GM19238 (cell line): ENCODE measurements around the gene EFS.
"Not testable (repeated sequence)": the region's sequence is repeated elsewhere in the genome, so short reads cannot be mapped to it uniquely, and the experiment has no call there.

Experiments
- DNase-seq: peaks from one replicate; pipeline ENCODE4 v3.0.0; 2011; ENCODE audit warnings: low spot score; ENCODE audit not compliant: insufficient read length

EFS gene

DNA sequence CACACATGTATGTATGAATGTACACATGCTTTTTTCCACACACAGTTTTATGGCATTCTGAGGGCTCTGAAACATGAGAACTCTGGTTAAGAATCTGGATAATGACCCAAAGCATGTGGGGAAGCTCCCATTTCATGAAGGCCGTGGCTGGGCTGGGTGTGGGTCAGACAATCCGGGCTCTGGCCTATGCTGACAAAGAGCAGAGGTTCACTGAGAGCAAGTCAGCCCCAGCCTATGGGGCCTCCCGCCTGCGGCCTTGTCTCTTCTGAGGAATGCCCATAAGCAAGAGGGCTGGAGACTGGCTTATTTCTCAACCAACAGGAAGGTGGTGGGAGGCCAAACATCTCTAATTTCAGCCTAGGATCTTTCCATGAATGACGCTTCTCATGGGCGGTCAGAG lies 34.6 kb upstream of the EFS start:
- DNase-seq = no peak

DNA sequence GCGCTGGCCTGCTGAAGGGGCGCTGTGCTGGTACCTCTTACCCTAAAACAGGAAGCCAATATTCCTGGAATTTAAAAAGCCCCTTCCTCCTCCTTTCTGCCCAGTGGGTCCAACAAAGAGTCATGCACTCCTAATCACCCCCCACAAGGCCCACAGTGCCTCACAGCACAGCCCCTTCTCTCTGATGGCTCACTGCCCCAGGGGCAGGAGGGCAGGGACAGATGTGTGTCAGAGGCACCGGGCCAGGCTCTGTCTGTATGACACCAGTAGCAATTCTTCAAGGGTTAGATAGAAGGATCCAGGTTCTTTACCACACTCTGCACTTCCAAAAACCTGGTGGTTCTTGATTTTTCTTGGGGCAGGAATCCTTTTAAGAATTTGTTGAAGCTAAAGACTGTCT lies 34.2 kb upstream of the EFS start:
- no peak for DNase-seq

DNA sequence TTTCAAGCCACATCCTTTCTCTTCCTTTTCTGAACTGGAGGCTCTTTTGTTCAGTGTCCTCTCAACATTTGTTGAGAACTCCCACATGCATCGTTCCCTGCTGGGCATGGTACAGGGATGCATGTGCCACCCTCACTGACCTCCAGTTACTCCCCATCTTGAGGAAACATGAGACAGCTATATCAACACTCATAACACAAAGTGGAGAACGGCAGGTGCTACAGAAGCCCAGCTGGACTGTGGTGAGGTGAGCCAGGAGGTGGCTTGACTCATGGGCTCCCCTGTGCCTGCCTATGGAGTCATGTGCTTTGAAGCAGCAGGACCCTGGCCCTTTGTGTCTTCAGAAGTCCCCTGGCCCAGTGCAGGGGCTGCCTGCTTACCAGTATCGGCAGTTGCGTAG lies 33.4 kb upstream of the EFS start:
- no peak for DNase-seq

DNA sequence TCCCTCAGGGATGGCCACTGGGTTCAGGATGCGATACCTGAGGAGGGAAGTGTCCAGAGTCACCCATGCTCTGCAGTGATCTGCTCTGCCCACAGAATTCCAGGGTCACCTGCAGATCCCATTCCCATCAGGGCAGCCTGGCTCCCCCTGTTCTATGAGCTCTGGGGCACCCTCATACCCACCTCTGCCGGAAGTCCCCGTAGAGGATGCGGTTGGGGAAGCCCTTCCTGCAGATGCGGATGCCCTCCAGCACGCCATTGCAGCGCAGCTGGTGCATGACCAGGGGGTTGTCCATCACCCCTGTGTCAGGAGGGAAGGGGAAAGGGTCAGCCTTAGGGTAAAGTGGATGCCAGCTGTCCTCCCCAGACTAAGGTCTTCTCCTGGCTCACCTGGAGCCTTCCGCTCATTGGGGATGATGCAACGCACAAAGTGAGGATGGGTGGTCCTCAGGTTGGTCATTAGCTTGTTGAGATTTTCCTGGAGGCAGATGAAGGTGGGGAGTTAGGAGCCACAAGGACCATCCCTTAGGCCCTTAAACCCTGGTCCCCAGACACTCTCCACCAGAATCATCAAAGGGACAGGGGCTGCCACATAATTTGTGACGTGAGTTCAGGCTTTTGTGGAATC lies 31.9 kb upstream of the EFS start:
- no peak for DNase-seq

- no peak for DNase-seq
Observed at GRCh38 chr14:23396126-23396525, 31.2 kb upstream of the EFS start.

DNA sequence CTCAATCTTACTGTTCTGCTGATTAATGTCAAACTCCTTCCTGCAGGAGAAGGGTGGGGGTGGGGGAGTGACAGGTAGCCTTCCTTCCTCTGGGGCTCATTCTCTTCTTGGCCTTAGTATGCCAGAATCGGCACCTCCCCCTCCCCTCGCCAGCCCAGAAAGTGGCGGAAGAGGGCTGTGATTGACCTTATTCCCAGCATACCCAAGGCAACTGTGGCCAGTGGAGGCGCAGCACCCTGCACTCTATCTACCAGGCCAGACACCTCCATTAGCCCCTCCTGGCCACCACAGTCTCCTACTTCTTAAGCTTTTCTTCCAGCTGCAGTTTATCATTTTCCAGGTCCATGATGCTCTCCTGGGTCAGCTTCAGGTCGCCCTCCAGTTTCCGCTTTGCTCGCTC lies 27.6 kb upstream of the EFS start:
- no peak for DNase-seq

- DNase-seq = not testable (repeated sequence)
Observed at GRCh38 chr14:23389871-23390270, 24.9 kb upstream of the EFS start.

- DNase-seq = no peak
Observed at GRCh38 chr14:23389396-23389795, 24.4 kb upstream of the EFS start.

DNA sequence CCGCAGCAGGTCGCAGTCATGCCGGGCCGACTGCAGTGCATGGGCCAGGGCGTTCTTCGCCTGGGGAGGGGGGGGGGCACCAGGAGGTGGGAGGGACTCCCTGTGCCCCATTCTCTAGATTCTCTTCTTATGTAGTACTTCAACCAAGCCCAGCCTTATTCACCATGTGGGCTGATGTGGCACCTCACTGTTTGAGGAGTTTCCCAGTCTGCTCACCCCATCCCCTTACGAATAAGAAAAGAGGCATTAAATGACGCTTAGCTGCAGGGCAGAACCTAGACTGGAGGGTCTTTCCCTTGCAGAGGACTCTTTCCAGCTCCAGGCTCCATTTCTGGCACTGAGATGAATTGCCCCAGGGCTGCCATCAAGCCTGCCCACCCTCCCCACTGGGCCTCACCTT lies 24.0 kb upstream of the EFS start:
- DNase-seq = no peak

- DNase-seq = no peak
Observed at GRCh38 chr14:23387916-23388882, 23.2 kb upstream of the EFS start.

DNA sequence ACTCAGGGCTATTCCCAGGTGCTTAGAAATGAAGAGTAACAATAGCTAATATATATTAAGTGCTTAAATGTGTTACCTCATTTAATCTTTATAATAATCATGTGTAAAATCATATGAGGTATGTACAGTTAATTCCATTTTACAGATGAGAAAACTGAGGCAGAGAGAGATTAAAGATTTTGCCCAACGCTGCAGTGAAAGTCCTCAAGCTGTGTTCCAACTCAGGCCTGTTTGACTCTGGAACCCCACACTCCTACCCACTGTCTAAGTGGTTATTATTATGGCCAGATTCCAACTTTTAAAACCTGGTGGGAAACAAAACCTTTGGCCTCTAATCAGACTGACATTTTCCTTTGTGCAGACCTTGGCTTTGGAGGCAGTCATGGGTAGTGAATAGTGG lies 22.0 kb upstream of the EFS start:
- DNase-seq = no peak

- not testable (repeated sequence) for DNase-seq
Observed at GRCh38 chr14:23386266-23386657, 21.3 kb upstream of the EFS start.

DNA sequence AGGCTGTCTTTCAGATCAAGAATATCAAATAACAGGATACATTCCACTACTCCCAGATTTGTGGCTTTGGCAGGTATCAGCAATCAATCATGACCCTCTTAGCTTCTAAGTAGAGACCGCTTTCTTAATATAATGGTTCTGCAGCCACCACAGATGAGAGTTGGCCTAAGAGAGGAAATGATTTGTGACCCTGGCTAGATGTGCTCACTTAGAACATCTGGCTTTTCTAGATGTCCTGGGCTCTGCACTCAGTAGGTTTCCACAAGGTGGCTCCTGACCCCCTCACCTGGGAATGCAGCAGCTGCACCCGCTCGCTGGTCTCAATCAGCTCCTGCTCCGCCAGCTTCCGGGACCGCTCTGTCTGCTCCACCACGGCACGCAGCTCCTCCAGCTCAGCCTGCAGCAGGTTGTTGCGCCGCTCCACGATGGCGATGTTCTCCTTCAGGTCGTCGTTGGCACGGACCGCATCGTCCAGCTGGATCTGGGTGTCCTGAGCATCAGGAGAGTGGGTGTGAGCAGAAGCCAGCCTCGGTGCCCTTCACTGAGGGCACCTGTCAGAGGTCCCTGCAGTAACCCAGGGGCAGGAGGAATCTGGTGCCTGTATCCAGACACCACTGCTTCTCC lies 20.8 kb upstream of the EFS start:
- no peak for DNase-seq

DNA sequence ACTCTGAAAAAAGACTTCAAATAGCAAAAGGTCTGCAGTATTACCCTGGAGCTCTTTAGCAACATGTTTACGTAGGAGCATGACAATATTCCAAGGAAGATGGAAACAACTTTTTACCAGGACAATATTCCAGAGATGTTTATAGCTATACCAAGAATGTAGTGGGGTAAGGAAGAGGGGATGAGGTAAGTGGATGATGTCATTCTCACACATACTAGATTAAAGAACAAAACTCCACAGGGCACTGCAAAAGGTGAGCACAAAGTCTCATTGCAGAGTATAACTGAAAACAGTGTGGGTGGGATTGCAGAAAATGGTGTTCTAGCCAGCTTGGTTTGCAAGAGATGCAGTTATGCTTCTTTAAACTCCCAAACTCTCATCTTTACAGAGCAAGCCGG lies 20.3 kb upstream of the EFS start:
- no peak for DNase-seq

DNA sequence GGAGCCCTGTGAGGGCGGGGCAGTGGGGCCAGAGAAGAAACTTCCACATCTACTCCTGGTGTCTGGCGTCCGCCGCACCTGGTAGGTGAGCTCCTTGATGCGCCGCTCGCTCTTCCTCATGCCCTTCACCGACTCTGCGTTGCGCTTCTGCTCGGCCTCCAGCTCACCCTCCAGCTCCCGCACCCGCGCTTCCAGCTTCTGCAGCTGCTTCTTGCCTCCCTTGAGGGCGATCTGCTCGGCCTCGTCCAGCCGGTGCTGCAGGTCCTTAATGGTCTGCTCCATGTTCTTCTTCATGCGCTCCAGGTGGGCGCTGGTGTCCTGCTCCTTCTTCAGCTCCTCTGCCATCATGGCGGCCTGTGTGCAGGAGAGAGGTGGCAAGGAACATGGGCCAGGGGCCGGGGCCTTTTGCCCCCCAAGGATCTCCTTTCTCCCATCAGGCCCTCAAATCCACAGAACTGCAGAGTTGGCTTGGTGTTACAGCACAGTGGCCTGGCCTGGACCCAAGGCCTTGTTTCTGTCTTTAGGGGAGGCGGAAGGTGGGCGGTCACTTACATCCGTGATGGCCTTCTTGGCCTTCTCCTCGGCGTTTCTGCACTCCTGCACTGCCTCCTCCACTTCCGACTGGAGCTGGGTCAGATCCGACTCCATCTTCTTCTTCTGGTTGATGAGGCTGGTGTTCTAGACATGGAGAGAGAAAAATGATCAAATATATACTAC lies 19.6 kb upstream of the EFS start:
- no peak for DNase-seq

DNA sequence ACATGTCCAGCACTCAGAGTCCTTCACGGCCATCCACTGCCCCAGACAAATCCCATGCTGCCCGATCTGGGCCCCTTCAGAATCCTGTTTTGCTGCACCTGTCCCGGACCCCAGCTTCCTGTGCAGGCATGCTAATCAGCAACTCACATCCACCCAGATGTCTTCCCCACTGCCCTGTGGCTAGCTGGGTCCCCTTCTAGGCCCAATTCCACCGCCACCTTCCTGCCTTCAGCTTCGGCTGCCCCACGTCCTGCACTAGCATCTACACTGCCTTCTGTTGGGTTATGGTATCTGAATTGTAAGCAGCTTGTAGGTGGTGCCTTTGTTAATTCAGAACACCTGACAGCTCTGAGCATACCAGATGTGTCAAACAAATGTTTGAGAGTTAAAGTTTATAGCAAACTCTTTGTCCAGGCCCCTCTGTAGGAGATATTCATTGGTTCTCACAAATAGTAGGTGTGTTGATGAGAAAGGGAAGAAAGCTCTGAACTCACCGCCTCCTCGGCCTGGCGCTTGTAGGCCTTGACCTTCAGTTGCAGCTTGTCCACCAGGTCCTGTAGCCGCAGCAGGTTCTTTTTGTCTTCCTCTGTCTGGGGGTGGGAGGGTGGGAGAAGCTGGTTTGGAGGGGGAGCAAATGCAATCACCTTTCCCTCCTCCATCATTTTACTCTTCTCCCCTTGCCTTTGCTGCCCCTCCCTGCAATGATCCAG lies 17.9 kb upstream of the EFS start:
- DNase-seq = no peak

DNA sequence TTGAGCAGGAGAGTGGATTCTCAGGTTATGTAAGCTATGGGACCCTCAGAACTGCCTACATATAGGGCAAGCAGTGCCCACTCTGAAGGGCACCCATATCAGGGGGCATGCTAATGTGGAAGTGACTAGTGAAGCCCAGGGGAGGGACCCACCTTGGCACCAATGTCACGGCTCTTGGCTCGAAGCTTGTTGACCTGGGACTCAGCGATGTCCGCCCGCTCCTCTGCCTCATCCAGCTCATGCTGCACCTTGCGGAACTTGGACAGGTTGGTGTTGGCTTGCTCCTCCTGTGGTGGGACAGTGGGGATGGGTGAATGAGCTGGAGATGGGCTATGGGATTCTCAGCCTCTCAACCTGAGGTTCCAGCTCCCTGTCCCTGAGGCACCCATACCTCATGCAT lies 17.3 kb upstream of the EFS start:
- no peak for DNase-seq

- DNase-seq = no peak
Observed at GRCh38 chr14:23381871-23382270, 16.9 kb upstream of the EFS start.

DNA sequence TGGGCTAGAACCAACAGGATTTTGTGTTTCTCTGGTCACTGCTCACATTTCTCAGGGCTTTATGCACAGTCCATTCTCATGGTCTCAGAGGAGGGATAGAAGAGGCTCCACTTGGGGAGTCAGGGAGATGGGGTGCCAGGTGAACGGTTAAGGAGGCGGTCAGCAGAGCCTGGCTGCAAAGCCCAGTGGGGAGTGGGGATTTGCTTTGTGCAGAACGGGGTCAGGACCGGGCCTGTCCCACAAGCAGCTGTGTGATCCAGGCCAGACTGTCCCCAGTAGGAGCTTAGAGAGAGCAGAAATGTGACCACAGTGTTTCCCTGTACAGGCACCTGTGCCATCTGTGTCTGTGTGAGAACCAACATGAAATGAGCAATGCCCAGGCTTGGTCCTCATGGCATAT lies 16.0 kb upstream of the EFS start:
- DNase-seq = no peak

DNA sequence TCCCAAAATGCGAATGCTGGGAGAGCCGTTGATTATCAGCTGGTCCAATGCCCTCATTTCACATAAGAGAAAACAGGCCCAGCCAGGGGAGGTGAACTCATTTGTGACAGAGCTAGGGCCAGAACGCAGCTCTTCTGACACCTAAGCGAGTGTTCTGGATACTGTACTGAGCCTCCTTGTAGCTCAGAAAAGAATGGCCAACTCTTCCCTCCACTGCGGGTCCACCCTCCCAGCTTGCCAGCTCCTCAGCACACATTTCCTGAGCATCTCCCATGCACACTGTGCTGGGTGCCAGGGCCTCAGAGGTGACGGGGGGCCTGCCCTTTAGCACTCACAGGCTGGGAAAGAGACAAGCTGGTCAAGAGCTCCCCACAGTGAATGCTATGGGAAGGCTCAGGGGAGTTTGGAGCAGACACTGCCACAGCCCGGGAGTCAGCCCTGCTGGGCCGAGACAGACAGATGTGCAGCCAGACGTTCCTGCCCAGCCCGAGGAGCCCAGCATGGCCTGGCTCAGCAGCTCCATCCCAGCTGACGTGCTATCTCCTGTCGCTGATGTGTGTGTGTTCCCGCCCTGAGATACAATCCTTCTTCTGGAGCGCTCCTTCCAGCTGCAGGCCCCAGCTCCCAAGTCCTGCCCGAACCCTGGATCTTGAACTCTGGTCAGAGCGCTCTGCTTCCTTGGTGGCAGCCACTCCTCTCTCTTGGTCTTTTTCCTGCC lies 15.4 kb upstream of the EFS start:
- no peak for DNase-seq
